ENCODE data around the gene ZBTB20.

- TF ChIP-seq, protein P1, sequence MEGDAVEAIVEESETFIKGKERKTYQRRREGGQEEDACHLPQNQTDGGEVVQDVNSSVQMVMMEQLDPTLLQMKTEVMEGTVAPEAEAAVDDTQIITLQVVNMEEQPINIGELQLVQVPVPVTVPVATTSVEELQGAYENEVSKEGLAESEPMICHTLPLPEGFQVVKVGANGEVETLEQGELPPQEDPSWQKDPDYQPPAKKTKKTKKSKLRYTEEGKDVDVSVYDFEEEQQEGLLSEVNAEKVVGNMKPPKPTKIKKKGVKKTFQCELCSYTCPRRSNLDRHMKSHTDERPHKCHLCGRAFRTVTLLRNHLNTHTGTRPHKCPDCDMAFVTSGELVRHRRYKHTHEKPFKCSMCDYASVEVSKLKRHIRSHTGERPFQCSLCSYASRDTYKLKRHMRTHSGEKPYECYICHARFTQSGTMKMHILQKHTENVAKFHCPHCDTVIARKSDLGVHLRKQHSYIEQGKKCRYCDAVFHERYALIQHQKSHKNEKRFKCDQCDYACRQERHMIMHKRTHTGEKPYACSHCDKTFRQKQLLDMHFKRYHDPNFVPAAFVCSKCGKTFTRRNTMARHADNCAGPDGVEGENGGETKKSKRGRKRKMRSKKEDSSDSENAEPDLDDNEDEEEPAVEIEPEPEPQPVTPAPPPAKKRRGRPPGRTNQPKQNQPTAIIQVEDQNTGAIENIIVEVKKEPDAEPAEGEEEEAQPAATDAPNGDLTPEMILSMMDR (IDR thresholded peaks at IDR 0.05), result no peak
- TF ChIP-seq POLR2A (IDR thresholded peaks at IDR 0.05) (no peak), POLR2AphosphoS5 (IDR thresholded peaks at IDR 0.05) (no peak)
Observed at GRCh38 chr3:114722530-114722929, 424.6 kb downstream of the ZBTB20 start.

Data from stomach (tissue), 4 donors.